ENCODE data around the gene ZSCAN25.

DNA sequence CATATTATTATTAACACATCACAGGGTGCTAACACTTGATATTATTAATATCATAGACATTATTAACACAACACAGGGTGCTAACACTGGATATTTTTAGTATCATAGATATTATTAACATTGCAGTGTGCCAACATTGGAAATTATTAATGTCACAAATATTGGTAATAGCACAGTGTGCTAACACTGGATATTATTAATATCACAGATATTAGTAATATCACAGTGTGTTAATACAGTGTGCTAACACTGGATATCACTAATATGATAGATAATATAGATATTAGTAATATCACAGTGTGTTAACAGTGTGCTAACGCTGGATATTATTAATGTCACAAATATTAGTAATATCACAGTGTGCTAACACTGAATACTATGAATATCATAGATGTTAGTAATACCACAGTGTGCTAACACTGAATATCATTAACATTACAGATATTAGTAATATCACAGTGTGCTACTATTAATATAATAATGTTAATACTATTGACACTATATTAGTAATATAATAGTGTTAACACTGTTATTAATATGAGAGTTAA is 20.3 kb upstream of the ZSCAN25 start:
- TF ChIP-seq CTCF (IDR thresholded peaks at IDR 0.05) (no peak), POLR2A (IDR thresholded peaks at IDR 0.05) (no peak)
